Mammary epithelial cell (primary cell): ENCODE measurements around the gene ARID1B.

Experiments
- CTCF ChIP-seq, 2 donors: IDR thresholded peaks in 1 of 2; conservative IDR thresholded peaks in 1 of 2; 2 replicates each; pipeline ENCODE4 v1.5.1; 2011 to 2012; ENCODE audit warnings: inconsistent platforms in 2 of 2, low read length in 2 of 2, mild to moderate bottlenecking in 2 of 2, control low read depth in 1 of 2, low read depth in 1 of 2; ENCODE audit not compliant: insufficient read depth in 1 of 2; ENCODE audit errors: extremely low read depth in 1 of 2
- EZH2 ChIP-seq: IDR thresholded peaks from 2 replicates; pipeline ENCODE4 v1.6.1; 2012; ENCODE audit warnings: low read length, inconsistent platforms, borderline replicate concordance

DNA sequence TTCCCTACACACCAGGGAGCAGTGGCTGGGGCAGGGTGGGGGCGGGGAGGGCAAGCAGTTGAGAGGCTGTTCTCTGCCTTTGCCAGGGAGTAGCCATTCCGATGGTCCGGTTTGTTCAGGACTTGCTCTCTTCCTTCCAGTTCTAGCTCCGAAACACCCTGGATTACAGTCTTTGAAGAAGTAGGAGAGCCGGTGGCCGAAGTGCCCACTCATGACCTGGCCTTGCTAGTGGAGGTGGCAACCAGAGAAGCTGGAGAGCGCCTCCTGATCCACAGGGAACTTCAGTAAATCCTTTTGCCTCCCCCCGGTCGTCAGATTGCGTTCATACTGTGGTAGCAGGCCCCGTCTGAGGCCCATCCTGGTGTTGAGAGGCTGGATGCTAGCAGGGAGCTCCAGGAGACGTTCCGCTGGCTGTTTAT, 92.8 kb downstream of the ARID1B start:
- TF ChIP-seq CTCF (conservative IDR thresholded peaks at IDR 0.05 in 1 of 2, IDR thresholded peaks at IDR 0.05 in 1 of 2; ENCODE audit: extremely low read depth in 1 of 2, insufficient read depth in 1 of 2, low read depth in 1 of 2, low read length in 2 of 2) (no peak), EZH2 (no peak)
